ENCODE measurements around the gene PVRIG.
A peak's percentile ranks its signal among the peaks of the same experiment; 100 is the strongest.
"Not testable (repeated sequence)": the region's sequence is repeated elsewhere in the genome, so short reads cannot be mapped to it uniquely, and the experiment has no call there.

The PVRIG gene

GRCh38 chr7:100195901-100196322 lies 23.8 kb upstream of the PVRIG start:
- not testable (repeated sequence) for DNase-seq

GRCh38 chr7:100198266-100198665 lies 21.5 kb upstream of the PVRIG start:
- DNase-seq = no peak

DNA sequence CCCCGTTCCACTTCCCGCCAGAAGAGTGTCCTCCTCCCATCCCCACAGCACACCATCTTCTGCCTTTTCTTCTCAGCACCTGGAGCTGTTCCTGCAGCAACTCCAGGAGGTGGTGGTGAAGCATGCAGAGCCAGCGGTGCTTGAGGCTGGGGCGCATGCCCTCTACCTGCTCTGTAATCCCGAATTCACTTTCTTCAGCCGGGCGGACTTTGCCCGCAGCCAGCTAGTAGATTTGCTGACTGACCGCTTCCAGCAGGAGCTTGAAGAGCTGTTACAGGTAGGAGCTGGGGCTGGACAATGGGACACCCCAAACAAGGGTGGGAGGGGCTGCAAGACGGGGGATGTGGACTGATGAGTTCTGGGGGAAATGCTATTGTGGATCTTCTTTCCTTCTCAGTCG lies 19.1 kb upstream of the PVRIG start:
- no peak for DNase-seq

DNA sequence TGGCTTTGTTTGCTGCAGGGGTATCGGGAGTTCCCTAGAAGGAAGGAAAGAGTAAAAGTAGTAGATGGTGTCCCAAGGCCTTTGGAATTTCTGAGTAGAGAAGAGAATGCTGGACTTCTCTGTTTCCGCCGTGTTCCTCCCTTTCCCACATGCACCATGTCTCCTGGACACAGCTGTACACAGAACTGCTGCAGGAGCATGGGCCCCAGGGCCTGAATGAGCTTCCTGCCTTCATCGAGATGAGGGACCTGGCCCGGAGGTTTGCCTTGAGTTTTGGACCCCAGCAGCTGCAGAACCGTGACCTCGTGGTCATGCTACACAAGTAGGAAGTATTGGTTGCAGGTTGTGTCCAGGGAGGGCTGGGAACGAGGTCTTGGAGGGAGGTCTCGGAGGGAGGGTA lies 15.3 kb upstream of the PVRIG start:
- DNase-seq = no peak

DNA sequence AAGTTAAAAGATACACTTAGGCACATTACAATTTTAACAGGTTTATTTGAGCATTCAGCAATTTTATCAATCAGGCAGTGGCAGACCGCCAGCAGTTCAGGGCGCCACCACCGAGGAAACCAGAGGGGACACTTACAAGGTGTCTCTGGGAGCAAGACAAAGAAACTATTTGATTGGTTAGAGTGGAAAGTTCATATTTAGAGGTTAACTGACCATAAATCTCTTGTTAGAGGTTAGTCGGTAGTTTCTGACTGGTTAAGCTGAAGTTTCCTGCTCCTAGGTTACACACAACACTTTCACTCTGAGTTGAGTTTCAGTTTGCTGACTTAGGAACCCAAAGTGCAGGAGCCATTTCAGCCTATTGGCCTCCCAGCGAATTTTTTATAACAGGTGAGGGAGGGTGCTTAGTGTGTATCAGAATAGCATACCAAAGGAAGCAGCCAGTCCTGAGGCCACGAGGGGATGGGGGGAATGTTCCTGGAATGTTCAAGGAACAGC lies 10.8 kb upstream of the PVRIG start:
- DNase-seq = peak; percentile 54

DNA sequence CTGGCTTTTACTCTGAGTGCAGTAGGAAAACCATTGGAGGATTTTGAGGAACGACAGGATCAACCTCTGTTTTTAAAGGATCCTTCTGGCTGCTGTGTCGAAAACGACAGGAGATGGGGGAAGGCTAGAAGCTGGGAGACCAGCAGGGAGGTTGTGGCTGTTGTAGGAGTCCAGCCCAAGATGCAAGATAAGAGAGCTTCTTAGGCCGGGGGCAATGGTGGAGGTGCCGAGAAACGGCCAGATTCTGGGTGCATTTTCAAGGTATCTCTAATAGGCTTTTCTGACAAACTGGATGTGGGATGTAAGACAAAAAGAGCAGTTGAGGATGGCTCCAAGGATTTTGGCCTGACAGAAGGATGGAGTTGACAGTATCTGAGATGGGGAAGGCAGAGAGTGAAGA lies 10.3 kb upstream of the PVRIG start:
- no peak for DNase-seq

GRCh38 chr7:100210805-100211204 lies 8.9 kb upstream of the PVRIG start:
- no peak for DNase-seq

DNA sequence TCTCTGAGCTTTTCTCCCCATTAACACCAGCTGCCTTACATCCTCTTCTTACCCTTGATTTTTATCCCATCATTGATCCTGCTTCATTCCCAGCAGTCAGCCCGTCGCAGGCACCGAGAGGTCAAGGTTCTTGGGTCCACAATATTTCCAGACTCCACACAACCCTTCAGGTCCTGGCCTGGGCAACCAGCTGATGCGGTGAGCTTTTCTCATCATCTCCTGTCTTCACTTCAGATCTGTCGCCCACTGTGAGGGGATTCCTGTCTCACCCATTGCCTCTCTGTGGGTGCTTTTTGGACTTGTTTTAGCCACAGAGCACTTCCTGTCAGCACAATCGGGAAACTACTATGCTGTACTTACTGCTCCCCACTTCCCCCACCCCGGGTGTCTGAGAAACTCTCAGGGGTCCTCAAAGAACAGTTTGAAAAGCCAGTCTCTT lies 8.4 kb upstream of the PVRIG start:
- DNase-seq = peak; percentile 75

DNA sequence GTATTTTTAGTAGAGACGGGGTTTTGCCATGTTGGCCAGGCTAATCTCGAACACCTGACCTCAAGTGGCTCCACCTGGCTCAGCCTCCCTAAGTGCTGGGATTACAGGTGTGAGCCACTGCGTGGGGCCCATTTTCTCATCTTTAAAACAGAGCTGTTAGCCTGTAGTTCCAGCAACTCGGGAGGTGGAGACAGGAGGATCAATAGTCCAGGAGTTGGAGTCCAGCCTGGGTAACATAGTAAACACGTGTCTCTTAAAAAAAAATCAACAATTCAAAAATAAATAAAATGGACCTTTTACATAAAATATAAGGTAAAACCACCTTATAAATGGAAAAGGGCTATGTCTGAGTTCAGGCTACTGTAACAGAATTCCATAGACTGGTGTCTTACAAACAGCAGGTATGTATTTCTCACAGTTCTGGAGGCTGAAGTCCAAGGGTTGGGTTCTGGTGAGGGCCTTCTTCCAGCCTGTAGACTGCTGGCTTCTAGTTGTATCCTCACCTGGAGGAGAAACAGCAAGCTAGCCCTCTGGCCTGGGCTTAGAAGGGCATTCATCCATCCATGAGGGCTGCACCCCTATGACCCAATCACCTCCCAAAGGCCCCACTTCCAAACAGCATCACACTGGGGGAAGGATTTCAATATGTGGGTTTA lies 7.0 kb upstream of the PVRIG start:
- no peak for DNase-seq

DNA sequence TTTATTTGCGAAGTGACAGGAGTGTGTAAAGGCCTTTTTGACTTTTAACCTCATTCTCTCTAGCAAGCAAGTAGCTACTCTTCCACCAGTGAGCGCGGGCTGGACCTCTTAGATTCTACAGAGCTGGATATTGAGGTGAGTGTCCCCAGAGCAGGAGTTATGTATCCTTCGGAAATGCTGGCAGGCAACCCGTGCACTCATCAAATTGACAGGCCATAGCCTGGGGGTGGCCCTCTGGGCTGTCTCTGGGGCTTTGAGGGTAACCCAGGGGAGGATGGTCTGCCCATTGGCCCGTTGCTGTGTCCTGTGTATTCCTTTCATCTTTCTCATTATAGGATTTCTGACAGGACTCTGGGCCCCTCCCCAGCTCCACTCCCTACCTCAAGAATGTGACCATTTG lies 6.1 kb upstream of the PVRIG start:
- no peak for DNase-seq

GRCh38 chr7:100214356-100214755 lies 5.4 kb upstream of the PVRIG start:
- not testable (repeated sequence) for DNase-seq

DNA sequence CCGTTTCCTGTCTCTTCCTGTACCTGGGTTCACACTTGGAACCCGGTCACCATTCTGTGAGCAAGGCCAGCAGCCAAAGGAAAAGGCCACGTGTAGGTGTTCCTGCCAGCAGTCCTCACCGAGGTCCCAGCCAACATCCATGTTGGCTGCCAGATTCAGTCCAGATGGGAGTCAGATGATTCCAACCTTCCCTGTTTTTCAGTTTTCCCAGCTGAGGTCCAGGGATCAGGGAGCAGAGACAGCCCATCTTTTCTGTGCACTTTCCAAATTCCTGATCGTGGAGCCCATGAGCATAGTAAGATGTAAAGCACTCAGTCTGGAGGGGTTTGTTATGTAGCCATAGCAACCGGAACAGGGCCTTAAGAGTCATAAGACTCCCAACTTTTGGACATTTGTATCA lies 3.9 kb upstream of the PVRIG start:
- no peak for DNase-seq

- DNase-seq = peak; percentile 84
Measured at GRCh38 chr7:100217934-100218333, 1.8 kb upstream of the PVRIG start.

GRCh38 chr7:100219271-100219737 lies 445 bp upstream of the PVRIG start:
- DNase-seq = peak; percentile 26

DNA sequence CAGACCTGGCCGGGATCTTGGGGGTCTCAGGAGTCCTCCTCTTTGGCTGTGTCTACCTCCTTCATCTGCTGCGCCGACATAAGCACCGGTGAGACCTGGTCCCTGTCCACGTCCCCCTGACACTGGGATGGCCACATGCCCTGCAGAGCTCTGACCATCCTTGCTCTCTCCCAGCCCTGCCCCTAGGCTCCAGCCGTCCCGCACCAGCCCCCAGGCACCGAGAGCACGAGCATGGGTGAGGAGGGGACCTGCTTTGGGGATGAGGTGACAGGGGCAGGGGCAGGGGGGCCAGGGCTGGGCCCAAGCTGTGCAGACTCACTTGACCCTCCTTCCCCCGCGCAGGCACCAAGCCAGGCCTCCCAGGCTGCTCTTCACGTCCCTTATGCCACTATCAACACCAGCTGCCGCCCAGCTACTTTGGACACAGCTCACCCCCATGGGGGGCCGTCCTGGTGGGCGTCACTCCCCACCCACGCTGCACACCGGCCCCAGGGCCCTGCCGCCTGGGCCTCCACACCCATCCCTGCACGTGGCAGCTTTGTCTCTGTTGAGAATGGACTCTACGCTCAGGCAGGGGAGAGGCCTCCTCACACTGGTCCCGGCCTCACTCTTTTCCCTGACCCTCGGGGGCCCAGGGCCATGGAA lies 959 bp downstream of the PVRIG start:
- no peak for DNase-seq

- peak; percentile 90 for DNase-seq
Measured at GRCh38 chr7:100221231-100221718, 1.5 kb downstream of the PVRIG start.

DNA sequence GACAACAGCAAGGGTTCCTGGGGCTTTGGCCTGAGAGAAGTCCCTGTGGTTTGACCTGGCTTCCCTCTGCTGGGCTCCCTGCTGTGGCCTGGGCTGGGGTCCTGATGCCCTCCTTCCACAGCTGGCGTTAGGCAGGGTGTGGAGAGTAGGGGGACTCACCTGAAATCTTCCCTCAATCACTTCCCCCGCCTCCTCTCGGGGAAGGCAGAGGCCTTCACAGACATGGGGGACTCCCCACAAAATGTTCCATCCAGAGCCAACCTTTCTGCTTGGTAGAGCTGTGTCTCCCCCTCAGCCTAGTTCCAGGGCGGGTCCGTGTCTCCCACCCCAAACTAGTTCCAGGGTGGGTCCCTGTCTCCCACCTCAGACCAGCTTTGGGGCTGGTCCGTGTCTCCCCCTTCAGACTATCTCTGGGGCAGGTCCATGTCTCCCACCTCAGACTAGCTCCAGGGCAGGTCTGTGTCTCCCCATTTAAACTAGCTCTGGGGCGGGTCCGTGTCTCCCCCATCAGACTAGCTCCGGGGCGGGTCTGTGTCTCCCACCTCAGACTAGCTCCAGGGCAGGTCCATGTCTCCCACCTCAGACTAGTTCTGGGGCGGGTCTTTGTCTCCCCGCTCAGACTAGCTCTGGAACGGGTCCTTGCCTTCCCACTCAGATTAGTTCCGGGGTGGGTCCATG lies 2.2 kb downstream of the PVRIG start:
- peak; percentile 45 for DNase-seq

DNA sequence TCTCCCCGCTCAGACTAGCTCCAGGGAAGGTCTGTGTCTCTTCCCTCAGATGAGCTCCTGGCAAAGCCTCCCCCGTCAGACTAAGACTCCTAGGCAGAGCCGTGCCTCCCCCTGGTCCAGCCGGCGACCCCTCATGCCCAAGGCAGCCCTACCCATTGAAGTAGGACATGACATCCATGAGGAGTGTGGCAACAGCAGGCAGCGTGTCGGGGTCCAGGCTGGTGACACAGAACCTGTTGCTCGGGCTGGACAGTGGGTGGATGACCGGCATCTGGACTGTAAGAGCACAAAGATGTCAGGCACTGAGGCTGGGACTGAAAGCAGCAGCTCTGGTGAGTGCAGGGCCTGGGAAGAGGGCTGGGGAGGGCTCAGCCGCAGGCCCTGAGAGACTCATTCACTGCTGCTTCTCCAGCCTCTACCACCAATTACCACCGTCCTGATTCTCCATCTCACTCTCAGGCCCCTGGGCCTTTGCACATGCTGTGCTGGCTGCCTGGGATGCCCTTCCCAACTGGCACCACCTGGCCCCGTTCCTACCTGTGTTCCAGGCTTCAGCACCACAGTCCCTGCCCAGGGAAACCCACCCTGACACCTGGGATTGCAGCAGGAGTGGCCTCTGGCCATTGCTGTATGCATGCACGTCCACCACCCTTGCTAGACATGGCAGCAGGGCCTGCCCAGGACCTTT lies 2.8 kb downstream of the PVRIG start:
- no peak for DNase-seq

DNA sequence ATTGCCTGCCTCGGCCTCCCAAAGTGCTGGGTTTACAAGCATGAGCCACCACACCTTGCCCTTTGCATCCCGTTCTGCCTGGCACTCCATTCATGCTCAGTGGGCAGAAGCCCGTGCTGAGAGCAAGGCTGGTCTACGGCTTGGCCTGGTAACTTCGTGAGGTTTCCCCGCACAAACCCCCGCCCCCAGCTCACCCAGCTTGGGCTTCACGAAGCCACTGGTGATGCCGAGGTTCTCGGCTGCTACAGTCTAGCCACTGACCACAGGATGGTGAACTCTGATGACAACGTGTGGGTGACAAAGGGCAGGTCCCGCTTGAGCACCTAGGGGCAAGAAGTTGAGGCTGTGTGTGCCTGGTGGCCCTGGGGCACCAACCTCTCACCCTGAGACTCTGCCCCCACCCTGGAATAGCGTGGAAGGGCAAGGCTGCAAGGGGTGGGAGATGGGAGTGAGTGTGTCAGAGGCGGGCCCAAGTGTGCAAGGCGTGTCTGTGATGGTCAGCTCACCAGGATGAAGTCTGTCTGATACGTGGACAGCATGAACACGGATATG lies 3.7 kb downstream of the PVRIG start:
- not testable (repeated sequence) for DNase-seq

GRCh38 chr7:100224891-100225290 lies 5.1 kb downstream of the PVRIG start:
- DNase-seq = not testable (repeated sequence)

DNA sequence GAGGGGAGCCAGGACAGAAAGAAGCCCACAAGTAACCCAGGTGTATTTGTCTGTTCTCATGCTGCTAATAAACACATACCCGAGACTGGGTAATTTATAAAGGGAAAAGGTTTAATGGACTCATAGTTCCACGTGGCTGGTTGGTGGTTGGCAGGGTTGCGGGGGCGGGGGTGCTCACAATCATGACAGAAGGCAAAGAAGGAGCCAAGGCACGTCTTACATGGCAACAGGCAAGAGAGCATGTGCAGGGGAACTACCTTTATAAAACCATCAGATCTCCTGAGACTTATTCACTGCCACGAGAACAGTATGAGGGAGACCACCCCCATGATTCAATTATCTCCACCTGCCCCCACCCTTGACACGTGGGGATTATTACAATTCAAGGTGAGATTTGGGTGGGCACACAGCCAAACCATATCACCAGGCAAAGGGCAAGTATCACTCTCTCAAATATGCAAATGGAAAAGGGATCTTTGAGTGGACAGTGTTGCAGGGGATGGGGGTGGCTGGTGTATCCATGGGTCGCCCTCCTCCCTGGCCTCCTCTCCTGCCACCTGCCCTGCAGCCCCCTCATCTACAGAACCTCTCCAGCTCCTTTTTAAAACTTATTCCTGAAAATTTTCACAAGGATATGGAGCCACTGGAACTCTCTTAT lies 15.0 kb downstream of the PVRIG start:
- DNase-seq = not testable (repeated sequence)

GRCh38 chr7:100239975-100240374 lies 20.2 kb downstream of the PVRIG start:
- not testable (repeated sequence) for DNase-seq

Measured in CD4-positive, alpha-beta T cell treated with Interleukin-21 for 1 hour (primary cell).